ENCODE results near the gene DACT2. TPM values are rescaled to one million over a fixed set of nuclear protein-coding genes. Genes with fewer than 3 reads are reported as not detected.

DACT2 gene
- total and polyA plus RNA-seq, 10 of the 15 experiments (the other 5 are each of a cell fraction or from before 2014, with no cell fraction given): not detected

- Histone ChIP-seq H3K36me3 (ENCODE audit: control insufficient read depth in 2 of 2, insufficient read depth in 2 of 2, low read length in 1 of 2) (no peaks in the 10 kb centered on the region), H3K4me1 (ENCODE audit: control insufficient read depth, insufficient read depth, low read length) (no peaks in the 10 kb centered on the region), H3K27ac (ENCODE audit: control insufficient read depth, insufficient read depth) (no peak overlapping the region), H2AFZ (ENCODE audit: control insufficient read depth, low read depth, low read length) (no peak overlapping the region), H3K9ac (ENCODE audit: control insufficient read depth, insufficient read depth, low read length) (no peak overlapping the region), H3K4me3 (no peak overlapping the region), H4K20me1 (ENCODE audit: control insufficient read depth, insufficient read depth) (no peaks in the 10 kb centered on the region), H3K27me3 (replicated peaks in 1 of 2; ENCODE audit: control insufficient read depth in 2 of 2, insufficient read depth in 2 of 2, low read length in 1 of 2) (no peaks in the 10 kb centered on the region), H3K4me2 (ENCODE audit: control insufficient read depth, insufficient read depth) (no peak overlapping the region), H3K9me3 (replicated peaks; ENCODE audit: control insufficient read depth, insufficient read depth, low read length) (no peaks in the 10 kb centered on the region; the same call in 2 of the 3 replicates), H3K79me2 (ENCODE audit: control insufficient read depth, insufficient read depth, low read length) (no peaks in the 10 kb centered on the region)
- ChIA-PET CTCF (no interaction called here), SMC1A (ENCODE audit: uncharacterized antibody, unreplicated experiment) (no interaction called here), RAD21 (ENCODE audit: unreplicated experiment) (no interaction called here), POLR2A (no interaction called here)
- no TSS peak for BruUV-seq (replicated peaks)
- DNase-seq (ENCODE audit: low read depth, low spot score): no peak
- intact Hi-C loops (cut with micrococcal nuclease; ENCODE audit: unreplicated experiment) (no loop called here), in situ Hi-C loops (cut with MboI) (no loop called here)
- WGBS (ENCODE audit: insufficient coverage, insufficient replicate concordance, low lambda C conversion rate, missing lambda C conversion rate): 38% methylated on average over 4 of the region's 4 CpGs
- TF ChIP-seq MTA3 (IDR thresholded peaks at IDR 0.05; ENCODE audit: borderline replicate concordance, low read length) (no peak), USF1 (IDR thresholded peaks at IDR 0.05; ENCODE audit: borderline replicate concordance, extremely low read length, insufficient read depth, low read depth, low read length) (no peak), BACH1 (IDR thresholded peaks at IDR 0.05; ENCODE audit: borderline replicate concordance) (no peak), PAX8 (IDR thresholded peaks at IDR 0.05) (no peak), ESRRA (IDR thresholded peaks at IDR 0.05; ENCODE audit: low read length) (no peak), FOXM1 (IDR thresholded peaks at IDR 0.05; ENCODE audit: low read depth, low read length) (no peak), POLR2AphosphoS5 (IDR thresholded peaks at IDR 0.05; ENCODE audit: low read length) (no peak), ATF3 (IDR thresholded peaks at IDR 0.05; ENCODE audit: borderline replicate concordance, extremely low read depth, low read depth, low read length) (no peak), RAD21 (IDR thresholded peaks at IDR 0.05; ENCODE audit: insufficient read depth, low read depth, low read length) (no peak), MEF2A (IDR thresholded peaks at IDR 0.05; ENCODE audit: insufficient read depth, low read depth, low read length) (no peak)
- TF ChIP-seq, protein P1, sequence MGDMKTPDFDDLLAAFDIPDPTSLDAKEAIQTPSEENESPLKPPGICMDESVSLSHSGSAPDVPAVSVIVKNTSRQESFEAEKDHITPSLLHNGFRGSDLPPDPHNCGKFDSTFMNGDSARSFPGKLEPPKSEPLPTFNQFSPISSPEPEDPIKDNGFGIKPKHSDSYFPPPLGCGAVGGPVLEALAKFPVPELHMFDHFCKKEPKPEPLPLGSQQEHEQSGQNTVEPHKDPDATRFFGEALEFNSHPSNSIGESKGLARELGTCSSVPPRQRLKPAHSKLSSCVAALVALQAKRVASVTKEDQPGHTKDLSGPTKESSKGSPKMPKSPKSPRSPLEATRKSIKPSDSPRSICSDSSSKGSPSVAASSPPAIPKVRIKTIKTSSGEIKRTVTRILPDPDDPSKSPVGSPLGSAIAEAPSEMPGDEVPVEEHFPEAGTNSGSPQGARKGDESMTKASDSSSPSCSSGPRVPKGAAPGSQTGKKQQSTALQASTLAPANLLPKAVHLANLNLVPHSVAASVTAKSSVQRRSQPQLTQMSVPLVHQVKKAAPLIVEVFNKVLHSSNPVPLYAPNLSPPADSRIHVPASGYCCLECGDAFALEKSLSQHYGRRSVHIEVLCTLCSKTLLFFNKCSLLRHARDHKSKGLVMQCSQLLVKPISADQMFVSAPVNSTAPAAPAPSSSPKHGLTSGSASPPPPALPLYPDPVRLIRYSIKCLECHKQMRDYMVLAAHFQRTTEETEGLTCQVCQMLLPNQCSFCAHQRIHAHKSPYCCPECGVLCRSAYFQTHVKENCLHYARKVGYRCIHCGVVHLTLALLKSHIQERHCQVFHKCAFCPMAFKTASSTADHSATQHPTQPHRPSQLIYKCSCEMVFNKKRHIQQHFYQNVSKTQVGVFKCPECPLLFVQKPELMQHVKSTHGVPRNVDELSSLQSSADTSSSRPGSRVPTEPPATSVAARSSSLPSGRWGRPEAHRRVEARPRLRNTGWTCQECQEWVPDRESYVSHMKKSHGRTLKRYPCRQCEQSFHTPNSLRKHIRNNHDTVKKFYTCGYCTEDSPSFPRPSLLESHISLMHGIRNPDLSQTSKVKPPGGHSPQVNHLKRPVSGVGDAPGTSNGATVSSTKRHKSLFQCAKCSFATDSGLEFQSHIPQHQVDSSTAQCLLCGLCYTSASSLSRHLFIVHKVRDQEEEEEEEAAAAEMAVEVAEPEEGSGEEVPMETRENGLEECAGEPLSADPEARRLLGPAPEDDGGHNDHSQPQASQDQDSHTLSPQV (IDR thresholded peaks at IDR 0.05): no peak
- FAIRE-seq: no peak
- no peak for ATAC-seq
These were observed 30.2 kb upstream of the DACT2 start for GRCh38 chr6:168349718-168350210.
